Measurements from ENCODE around the gene MLH3.
A peak's percentile ranks its signal among the peaks of the same experiment; 100 is the strongest.

MLH3 gene

DNA sequence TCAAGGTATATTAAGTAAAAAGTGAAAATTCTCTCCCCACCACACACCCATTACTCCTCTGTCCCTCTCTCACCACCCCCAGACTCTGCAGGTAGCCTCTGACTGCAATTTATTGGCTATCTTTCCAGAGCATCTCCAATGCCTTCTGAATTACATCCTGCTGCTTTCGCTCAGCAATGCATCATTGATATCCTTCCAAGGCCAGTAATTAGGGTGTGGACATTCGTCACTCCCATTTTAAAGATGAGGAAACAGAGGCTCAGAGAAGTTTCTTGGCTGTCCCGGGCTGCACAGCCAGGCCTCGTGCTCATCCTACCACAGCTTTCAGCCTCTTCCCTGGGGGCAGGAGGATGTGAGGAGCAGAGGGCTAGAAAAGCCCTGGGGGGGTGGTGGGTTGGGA, 72.2 kb downstream of the MLH3 start:
- ChIA-PET CTCF (interaction anchor here (0.5 kb wide), 1 partner anchor 10 kb away, joined by 5 read pairs; no protein-coding TSS in a partner anchor), POLR2A (ENCODE audit: low non-redundant PET) (no interaction called here)
- H3K27ac ChIP-seq: peak overlapping the region; percentile 68
- no peak for DNase-seq (ENCODE audit: low spot score)
- TF ChIP-seq, protein P1, sequence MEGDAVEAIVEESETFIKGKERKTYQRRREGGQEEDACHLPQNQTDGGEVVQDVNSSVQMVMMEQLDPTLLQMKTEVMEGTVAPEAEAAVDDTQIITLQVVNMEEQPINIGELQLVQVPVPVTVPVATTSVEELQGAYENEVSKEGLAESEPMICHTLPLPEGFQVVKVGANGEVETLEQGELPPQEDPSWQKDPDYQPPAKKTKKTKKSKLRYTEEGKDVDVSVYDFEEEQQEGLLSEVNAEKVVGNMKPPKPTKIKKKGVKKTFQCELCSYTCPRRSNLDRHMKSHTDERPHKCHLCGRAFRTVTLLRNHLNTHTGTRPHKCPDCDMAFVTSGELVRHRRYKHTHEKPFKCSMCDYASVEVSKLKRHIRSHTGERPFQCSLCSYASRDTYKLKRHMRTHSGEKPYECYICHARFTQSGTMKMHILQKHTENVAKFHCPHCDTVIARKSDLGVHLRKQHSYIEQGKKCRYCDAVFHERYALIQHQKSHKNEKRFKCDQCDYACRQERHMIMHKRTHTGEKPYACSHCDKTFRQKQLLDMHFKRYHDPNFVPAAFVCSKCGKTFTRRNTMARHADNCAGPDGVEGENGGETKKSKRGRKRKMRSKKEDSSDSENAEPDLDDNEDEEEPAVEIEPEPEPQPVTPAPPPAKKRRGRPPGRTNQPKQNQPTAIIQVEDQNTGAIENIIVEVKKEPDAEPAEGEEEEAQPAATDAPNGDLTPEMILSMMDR (conservative IDR thresholded peaks at IDR 0.05; ENCODE audit: low read depth): no peak

DNA sequence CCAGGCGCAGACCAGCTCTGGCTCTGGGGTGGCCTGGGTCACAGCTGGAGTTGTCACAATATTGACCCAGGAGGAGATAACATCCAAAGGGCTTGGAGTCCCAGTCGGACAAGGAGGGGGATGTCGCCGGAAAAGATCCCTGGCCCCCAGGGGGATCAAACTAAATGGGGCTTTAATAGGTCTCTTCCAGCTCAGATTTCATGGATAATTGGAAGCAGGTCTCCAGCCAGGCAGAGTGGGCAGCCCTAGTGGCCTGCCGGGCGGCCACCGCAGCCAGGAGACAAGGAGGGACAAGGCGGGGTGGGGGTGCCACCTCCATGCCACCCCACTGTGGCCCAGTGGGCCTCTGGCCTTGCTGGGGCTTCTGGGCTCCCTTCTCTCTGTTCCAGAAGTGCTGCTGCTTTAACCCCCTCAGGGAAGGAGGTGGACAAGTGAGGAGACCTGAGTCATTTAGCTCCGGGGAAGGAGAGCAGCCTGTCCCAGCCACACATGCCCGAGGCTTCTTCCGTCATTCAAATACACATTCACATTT, 72.8 kb downstream of the MLH3 start:
- ChIA-PET CTCF (interaction anchor here (0.5 to 0.7 kb wide), 3 partner anchors 8 to 29 kb away, joined by 3 to 5 read pairs (median 4); no protein-coding TSS in a partner anchor), POLR2A (ENCODE audit: low non-redundant PET) (interaction anchor here (0.9 kb wide), 1 partner anchor 11 kb away, joined by 3 read pairs; no protein-coding TSS in a partner anchor)
- TF ChIP-seq, protein P1 (conservative IDR thresholded peaks at IDR 0.05; ENCODE audit: low read depth): no peak
- peak overlapping the region; percentile 68 for H3K27ac ChIP-seq
- DNase-seq (ENCODE audit: low spot score): no peak

DNA sequence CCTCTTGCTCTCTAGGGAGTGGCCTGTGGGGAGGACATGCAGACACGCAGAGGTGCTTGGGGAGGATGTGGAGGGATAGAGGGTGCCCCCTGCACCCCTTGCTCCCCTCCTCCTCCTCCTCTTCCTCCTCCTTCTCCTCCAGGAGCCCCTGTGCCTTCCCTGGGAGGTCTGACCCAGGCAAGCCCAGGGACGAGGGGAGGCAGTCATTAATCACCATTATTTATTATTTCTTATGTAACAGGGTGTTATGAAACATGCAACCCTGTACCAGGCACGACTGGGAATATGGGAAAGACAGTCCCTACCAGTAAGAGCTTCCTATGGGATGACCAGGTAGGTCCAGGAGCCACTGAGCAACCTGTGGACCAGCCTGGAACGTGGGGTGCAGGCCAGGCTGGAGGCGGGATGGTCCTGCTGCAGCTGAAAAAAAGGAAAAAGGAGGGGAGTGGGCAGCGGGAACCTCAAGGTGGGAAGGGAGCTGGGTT, 73.3 kb downstream of the MLH3 start:
- CTCF ChIA-PET: interaction anchor here (0.6 to 0.7 kb wide), 3 partner anchors 8 to 32 kb away, joined by 3 to 4 read pairs (median 4); no protein-coding TSS in a partner anchor
- peak overlapping the region; percentile 68; the same call in 1 of the 2 replicates for H3K27ac ChIP-seq
- TF ChIP-seq, protein P1 (conservative IDR thresholded peaks at IDR 0.05; ENCODE audit: low read depth): no peak
- POLR2A ChIA-PET (ENCODE audit: low non-redundant PET): interaction anchor here (0.9 kb wide), 1 partner anchor 10 kb away, joined by 3 read pairs; no protein-coding TSS in a partner anchor
- DNase-seq (ENCODE audit: low spot score): no peak

DNA sequence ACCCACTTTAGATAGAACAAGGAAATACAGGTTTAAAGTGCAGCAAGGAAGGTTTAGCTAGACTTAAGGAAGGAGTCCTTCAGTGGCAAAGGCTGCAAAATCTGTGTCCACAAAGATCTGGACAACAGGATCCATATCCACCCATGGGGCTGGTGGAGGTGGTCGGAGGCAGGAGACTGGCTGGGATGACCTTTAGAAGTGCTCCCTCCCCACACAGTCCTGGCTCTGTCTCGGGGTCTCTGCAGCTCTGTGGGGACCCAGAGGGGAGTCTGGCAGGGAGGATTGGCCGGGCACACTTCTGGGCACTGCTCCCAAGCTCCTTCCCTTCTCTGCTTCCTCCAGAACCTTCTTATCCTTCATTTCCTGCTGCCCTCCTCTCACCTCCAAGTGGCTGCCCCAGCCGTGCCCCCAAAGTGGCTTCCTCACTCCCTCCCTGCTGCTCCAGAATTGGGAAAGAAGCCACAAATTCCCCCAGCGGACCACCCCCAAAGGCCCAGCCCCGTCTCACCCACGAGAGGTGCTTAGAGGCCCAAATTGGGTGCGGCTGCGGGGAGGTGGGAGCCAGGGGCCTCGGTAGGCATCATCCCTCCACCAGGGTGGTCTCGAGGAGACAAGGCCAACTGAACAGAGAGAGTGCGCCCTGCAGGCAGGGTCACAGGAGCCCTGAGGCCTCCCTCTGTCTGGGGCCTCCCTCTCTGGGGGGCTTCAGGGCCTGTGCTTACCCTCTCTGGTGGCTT, 73.9 kb downstream of the MLH3 start:
- CTCF ChIA-PET: interaction anchor here (0.6 to 0.7 kb wide), 2 partner anchors 31 kb away, joined by 4 read pairs; no protein-coding TSS in a partner anchor
- POLR2A ChIA-PET (ENCODE audit: low non-redundant PET): interaction anchor here (0.9 kb wide), 1 partner anchor 10 kb away, joined by 3 read pairs; no protein-coding TSS in a partner anchor
- no peak for DNase-seq (ENCODE audit: low spot score)
- TF ChIP-seq, protein P1 (conservative IDR thresholded peaks at IDR 0.05; ENCODE audit: low read depth): no peak
- H3K27ac ChIP-seq: no peak overlapping the region

DNA sequence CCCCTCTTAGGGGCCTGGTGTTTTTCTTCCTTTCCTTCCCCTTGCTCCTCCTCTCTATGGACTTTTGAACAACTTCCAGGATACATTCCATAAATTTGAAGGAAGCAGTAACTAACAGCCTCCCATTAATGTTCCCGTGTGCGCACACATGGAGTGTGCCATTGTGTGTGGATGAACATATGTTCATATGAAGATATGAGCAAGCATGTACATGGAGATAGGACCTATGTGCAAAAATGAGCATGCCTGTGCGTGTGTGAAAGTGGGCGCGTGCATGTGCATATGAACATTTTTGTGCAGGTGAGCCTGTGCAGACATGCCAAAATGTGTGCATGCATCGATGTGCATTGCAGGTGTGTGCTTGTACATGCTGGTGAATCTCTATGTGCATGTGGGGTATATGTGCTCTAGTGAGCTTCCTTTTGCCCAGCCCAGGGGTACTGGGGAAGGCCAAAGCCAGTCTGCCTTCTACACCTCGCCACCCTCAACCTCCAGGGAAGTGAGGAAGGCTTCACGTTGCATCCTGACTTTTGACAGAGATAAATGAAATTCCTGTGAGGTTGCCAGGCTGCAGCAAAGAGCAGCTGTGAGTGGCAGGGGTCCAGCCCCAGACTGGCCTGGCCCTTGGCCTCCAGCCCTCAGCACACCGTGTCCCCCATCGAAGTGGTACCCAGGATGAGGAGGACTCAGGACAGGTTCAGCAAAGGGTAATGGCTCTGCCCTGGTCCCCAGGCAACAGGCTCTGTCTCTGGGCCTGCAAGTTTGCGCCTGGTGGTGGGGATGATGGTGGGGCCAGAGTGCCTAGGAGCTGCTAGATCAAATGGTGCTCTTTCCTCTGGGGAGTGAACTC, 74.8 kb downstream of the MLH3 start:
- ChIA-PET POLR2A (ENCODE audit: low non-redundant PET) (no interaction called here), CTCF (no interaction called here)
- TF ChIP-seq, protein P1 (conservative IDR thresholded peaks at IDR 0.05; ENCODE audit: low read depth): no peak
- no peak for DNase-seq (ENCODE audit: low spot score)
- no peak overlapping the region for H3K27ac ChIP-seq
